Prostate gland (tissue), 2 donors: Measurements from ENCODE around the gene TMEM250. TPM values are rescaled to one million over a fixed set of nuclear protein-coding genes. Genes with fewer than 3 reads are reported as not detected.

ENCODE experiments used
- DNase-seq: peaks from one replicate; pipeline ENCODE4 v3.0.0-alpha.2; 2019; ENCODE audit warnings: low spot score
- H3K27ac ChIP-seq, 2 donors: fragments of 200-600 bp; sonication (generic); 2 replicates each; pipeline ENCODE4 v1.5.1; 2017 to 2019
- H3K27me3 ChIP-seq: fragments of 200-600 bp; sonication (generic); replicated peaks from 2 replicates; pipeline ENCODE4 v1.5.1; 2019; ENCODE audit not compliant: insufficient read depth
- H3K36me3 ChIP-seq, 2 donors: fragments of 200-600 bp; sonication (generic); 1 replicate in 1 of 2; 2 replicates in 1 of 2; pipeline versions ENCODE4 v1.5.1 to v1.8.1; 2017 to 2019
- H3K4me1 ChIP-seq: fragments of 200-600 bp; sonication (generic); replicated peaks from 2 replicates; pipeline ENCODE4 v1.5.1; 2019
- H3K4me3 ChIP-seq, 2 donors: fragments of 200-600 bp; sonication (generic); 2 replicates each; pipeline ENCODE4 v1.5.1; 2017 to 2019
- H3K9me3 ChIP-seq: fragments of 200-600 bp; sonication (generic); 2 replicates; pipeline ENCODE4 v1.5.1; 2017
- CTCF ChIP-seq, 4 experiments: fragments of 200-600 bp in 2 of 4; fragments of 450-650 bp in 2 of 4; sonication (generic) in 2 of 4; IDR thresholded peaks; 1 replicate in 3 of 4; 2 replicates in 1 of 4; pipeline ENCODE4 v1.5.1; 2016 to 2019; ENCODE audit warnings: antibody characterized with exemption in 4 of 4, mild to moderate bottlenecking in 2 of 4, moderate library complexity in 2 of 4
- POLR2A ChIP-seq: fragments of 450-650 bp; IDR thresholded peaks from one replicate; pipeline ENCODE4 v1.6.1; 2016; ENCODE audit warnings: antibody characterized with exemption, mild to moderate bottlenecking
- POLR2AphosphoS5 ChIP-seq: sonication (generic); formaldehyde crosslinking; IDR thresholded peaks from one replicate; pipeline ENCODE4 v1.6.1; 2017; ENCODE audit warnings: antibody characterized with exemption
- WGBS: methylation state at CpG from one replicate; pipeline ENCODE4 v1.1.5; 2018; 5-methylcytosine and 5-hydroxymethylcytosine counted together
- intact Hi-C: fragments of 100-400 bp; cut with DNase I; formaldehyde crosslinking; loops from one replicate; pipeline ENCODE4 v1.14.2; 2022
- total RNA-seq, 2 donors: library from RNA; depleted of rRNA; stranded (reverse); fragments of >200 nt; gene quantifications; one replicate each; pipeline ENCODE4 v1.1.0, GENCODE V29; 2016

TMEM250 gene
- total RNA-seq, 2 donors from 2014 or later = 44.7 to 65.1 TPM

- 75% methylated on average over 20 of the region's 20 CpGs for WGBS
Observed at GRCh38 chr9:136091582-136092352, 26.9 kb downstream of the TMEM250 start.

GRCh38 chr9:136090768-136091581 lies 27.7 kb downstream of the TMEM250 start:
- Histone ChIP-seq H3K36me3 (no peaks in the 10 kb centered on the region), H3K27ac (peak overlapping the region; percentile 66 to 83), H3K27me3 (no peaks in the 10 kb centered on the region), H3K4me3 (no peak overlapping the region), H3K4me1 (peaks cover 10% of the 10 kb centered on the region), H3K9me3 (no peaks in the 10 kb centered on the region)
- DNase-seq = no peak
- intact Hi-C loops = no loop called here
- TF ChIP-seq CTCF (IDR thresholded peaks at IDR 0.05) (no peak), POLR2AphosphoS5 (no peak), POLR2A (no peak)
- WGBS = 64% methylated on average over 21 of the region's 22 CpGs

More at GRCh38 chr9:136091582-136092352, 26.9 kb downstream of the TMEM250 start:
- Histone ChIP-seq H3K27ac (peak overlapping the region; percentile 66 to 83), H3K4me1 (peaks cover 14% of the 10 kb centered on the region), H3K27me3 (no peaks in the 10 kb centered on the region), H3K4me3 (no peak overlapping the region), H3K36me3 (no peaks in the 10 kb centered on the region), H3K9me3 (no peaks in the 10 kb centered on the region)
- intact Hi-C loops = no loop called here
- TF ChIP-seq CTCF (IDR thresholded peaks at IDR 0.05) (no peak), POLR2A (no peak), POLR2AphosphoS5 (no peak)
- DNase-seq = no peak

GRCh38 chr9:136090056-136090735 lies 28.5 kb downstream of the TMEM250 start:
- no peak overlapping the region for H3K4me3 ChIP-seq
- TF ChIP-seq CTCF (IDR thresholded peaks at IDR 0.05) (no peak), POLR2AphosphoS5 (no peak), POLR2A (no peak)
- no peaks in the 10 kb centered on the region for H3K9me3 ChIP-seq
- intact Hi-C loops = no loop called here
- H3K27me3 ChIP-seq = no peaks in the 10 kb centered on the region
- H3K4me1 ChIP-seq = peaks cover 8% of the 10 kb centered on the region
- WGBS = 65% methylated on average over 9 of the region's 9 CpGs
- DNase-seq = no peak
- peak overlapping the region; percentile 58 to 66 for H3K27ac ChIP-seq
- no peaks in the 10 kb centered on the region for H3K36me3 ChIP-seq

GRCh38 chr9:136089697-136090045 lies 29.0 kb downstream of the TMEM250 start:
- intact Hi-C loops = loop anchor here (2.0 to 5.0 kb wide), 2 partner anchors 21 to 33 kb away; no protein-coding TSS in a partner anchor
- DNase-seq = no peak

More at GRCh38 chr9:136089697-136090045, 29.0 kb downstream of the TMEM250 start:
- Histone ChIP-seq H3K36me3 (no peaks in the 10 kb centered on the region), H3K27me3 (no peaks in the 10 kb centered on the region), H3K4me3 (no peak overlapping the region), H3K9me3 (no peaks in the 10 kb centered on the region), H3K4me1 (peaks cover 8% of the 10 kb centered on the region), H3K27ac (peak overlapping the region; percentile 62 to 66)
- peak in 2 of 4 experiments; percentile 24 to 49 for TF ChIP-seq CTCF (IDR thresholded peaks at IDR 0.05)
- TF ChIP-seq POLR2A = no peak
- 22% methylated on average over 3 of the region's 3 CpGs for WGBS
